ENCODE measurements around the gene CES4A. TPM values are rescaled to one million over a fixed set of nuclear protein-coding genes. Genes with fewer than 3 reads are reported as not detected.

Gene CES4A
- total RNA-seq, 1 experiment from 2014 or later = not detected

- peak overlapping the region; percentile 37 for H3K27ac ChIP-seq
Observed at GRCh38 chr16:67013823-67014633, 25.6 kb downstream of the CES4A start.

GRCh38 chr16:67014634-67015312 lies 26.4 kb downstream of the CES4A start:
- Histone ChIP-seq H3K27ac (no peak overlapping the region), H3K4me3 (no peak overlapping the region), H3K27me3 (replicated peaks) (no peaks in the 10 kb centered on the region), H3K4me1 (replicated peaks) (peaks cover 17% of the 10 kb centered on the region), H3K36me3 (no peaks in the 10 kb centered on the region), H3K9me3 (replicated peaks) (no peaks in the 10 kb centered on the region)
- DNase-seq (ENCODE audit: low read depth in 1 of 2, low spot score in 2 of 2) = no peak

More at GRCh38 chr16:67013823-67014633, 25.6 kb downstream of the CES4A start:
- peak; percentile 68 to 79 for DNase-seq (ENCODE audit: low read depth in 1 of 2, low spot score in 2 of 2)
- no peaks in the 10 kb centered on the region for H3K9me3 ChIP-seq (replicated peaks)
- H3K27me3 ChIP-seq (replicated peaks) = no peaks in the 10 kb centered on the region
- peaks cover 17% of the 10 kb centered on the region for H3K4me1 ChIP-seq (replicated peaks)
- peak overlapping the region; percentile 45 for H3K4me3 ChIP-seq
- H3K36me3 ChIP-seq = no peaks in the 10 kb centered on the region

- no peaks in the 10 kb centered on the region for H3K27me3 ChIP-seq (replicated peaks)
- H3K9me3 ChIP-seq (replicated peaks) = no peaks in the 10 kb centered on the region
- H3K4me3 ChIP-seq = no peak overlapping the region
- H3K36me3 ChIP-seq = no peaks in the 10 kb centered on the region
- DNase-seq (ENCODE audit: low read depth in 1 of 2, low spot score in 2 of 2) = no peak
- H3K27ac ChIP-seq = no peak overlapping the region
- peaks cover 17% of the 10 kb centered on the region for H3K4me1 ChIP-seq (replicated peaks)
Observed at GRCh38 chr16:67015313-67015731, 26.9 kb downstream of the CES4A start.

GRCh38 chr16:67016143-67016542 lies 27.8 kb downstream of the CES4A start:
- Histone ChIP-seq H3K36me3 (no peaks in the 10 kb centered on the region), H3K4me3 (no peak overlapping the region), H3K9me3 (replicated peaks) (no peaks in the 10 kb centered on the region), H3K27me3 (replicated peaks) (no peaks in the 10 kb centered on the region), H3K4me1 (replicated peaks) (peaks cover 23% of the 10 kb centered on the region), H3K27ac (no peak overlapping the region)
- no peak for DNase-seq (ENCODE audit: low read depth in 1 of 2, low spot score in 2 of 2)

- no peak for DNase-seq (ENCODE audit: low read depth in 1 of 2, low spot score in 2 of 2)
- Histone ChIP-seq H3K27me3 (replicated peaks) (no peaks in the 10 kb centered on the region), H3K4me1 (replicated peaks) (peaks cover 23% of the 10 kb centered on the region), H3K27ac (no peak overlapping the region), H3K36me3 (no peaks in the 10 kb centered on the region), H3K4me3 (no peak overlapping the region), H3K9me3 (replicated peaks) (no peaks in the 10 kb centered on the region)
Observed at GRCh38 chr16:67016681-67017420, 28.5 kb downstream of the CES4A start.

GRCh38 chr16:67017421-67017750 lies 29.0 kb downstream of the CES4A start:
- Histone ChIP-seq H3K36me3 (no peaks in the 10 kb centered on the region), H3K9me3 (replicated peaks) (no peaks in the 10 kb centered on the region), H3K4me1 (replicated peaks) (peaks cover 23% of the 10 kb centered on the region), H3K27me3 (replicated peaks) (no peaks in the 10 kb centered on the region), H3K27ac (no peak overlapping the region), H3K4me3 (no peak overlapping the region)
- no peak for DNase-seq (ENCODE audit: low read depth in 1 of 2, low spot score in 2 of 2)

- Histone ChIP-seq H3K4me3 (no peak overlapping the region), H3K27ac (no peak overlapping the region), H3K4me1 (replicated peaks) (peaks cover 23% of the 10 kb centered on the region), H3K36me3 (no peaks in the 10 kb centered on the region), H3K27me3 (replicated peaks) (no peaks in the 10 kb centered on the region), H3K9me3 (replicated peaks) (no peaks in the 10 kb centered on the region)
- peak; percentile 65 to 83 for DNase-seq (ENCODE audit: low read depth in 1 of 2, low spot score in 2 of 2)
Observed at GRCh38 chr16:67017810-67018488, 29.6 kb downstream of the CES4A start.

- peak in 1 of 2 experiments; percentile 5 for DNase-seq (ENCODE audit: low read depth in 1 of 2, low spot score in 2 of 2)
Observed at GRCh38 chr16:67019171-67019570, 30.8 kb downstream of the CES4A start.

GRCh38 chr16:67021321-67021720 lies 32.9 kb downstream of the CES4A start:
- no peaks in the 10 kb centered on the region for H3K27me3 ChIP-seq (replicated peaks)
- H3K9me3 ChIP-seq (replicated peaks) = no peaks in the 10 kb centered on the region
- peak in 1 of 2 experiments; percentile 25 for DNase-seq (ENCODE audit: low read depth in 1 of 2, low spot score in 2 of 2)
- H3K27ac ChIP-seq = no peak overlapping the region
- no peak overlapping the region for H3K4me3 ChIP-seq
- no peaks in the 10 kb centered on the region for H3K36me3 ChIP-seq
- H3K4me1 ChIP-seq (replicated peaks) = peaks cover 6% of the 10 kb centered on the region

More at GRCh38 chr16:67019171-67019570, 30.8 kb downstream of the CES4A start:
- no peaks in the 10 kb centered on the region for H3K36me3 ChIP-seq
- H3K4me1 ChIP-seq (replicated peaks) = peaks cover 11% of the 10 kb centered on the region
- H3K27me3 ChIP-seq (replicated peaks) = no peaks in the 10 kb centered on the region
- H3K27ac ChIP-seq = no peak overlapping the region
- H3K4me3 ChIP-seq = no peak overlapping the region
- no peaks in the 10 kb centered on the region for H3K9me3 ChIP-seq (replicated peaks)

GRCh38 chr16:67022531-67023214 lies 34.3 kb downstream of the CES4A start:
- DNase-seq (ENCODE audit: low read depth in 1 of 2, low spot score in 2 of 2) = no peak
- Histone ChIP-seq H3K9me3 (replicated peaks) (no peaks in the 10 kb centered on the region), H3K27ac (no peak overlapping the region), H3K36me3 (no peaks in the 10 kb centered on the region), H3K27me3 (replicated peaks) (no peaks in the 10 kb centered on the region), H3K4me1 (replicated peaks) (peaks cover 6% of the 10 kb centered on the region), H3K4me3 (no peak overlapping the region)

GRCh38 chr16:67023689-67024088 lies 35.3 kb downstream of the CES4A start:
- H3K27ac ChIP-seq = no peak overlapping the region
- peaks cover 12% of the 10 kb centered on the region for H3K4me1 ChIP-seq (replicated peaks)
- no peaks in the 10 kb centered on the region for H3K27me3 ChIP-seq (replicated peaks)
- no peaks in the 10 kb centered on the region for H3K36me3 ChIP-seq
- H3K9me3 ChIP-seq (replicated peaks) = no peaks in the 10 kb centered on the region
- peak in 1 of 2 experiments; percentile 9 for DNase-seq (ENCODE audit: low read depth in 1 of 2, low spot score in 2 of 2)
- no peak overlapping the region for H3K4me3 ChIP-seq

- Histone ChIP-seq H3K4me3 (no peak overlapping the region), H3K36me3 (peaks cover 6% of the 10 kb centered on the region), H3K27ac (no peak overlapping the region), H3K4me1 (replicated peaks) (peaks cover 13% of the 10 kb centered on the region), H3K9me3 (replicated peaks) (no peaks in the 10 kb centered on the region), H3K27me3 (replicated peaks) (no peaks in the 10 kb centered on the region)
- DNase-seq (ENCODE audit: low read depth in 1 of 2, low spot score in 2 of 2) = peak in 1 of 2 experiments; percentile 31
Observed at GRCh38 chr16:67024384-67025209, 36.2 kb downstream of the CES4A start.
